HUES6 (cell line): Measurements from ENCODE around the gene CCDC30.
"Not testable (repeated sequence)": the region's sequence is repeated elsewhere in the genome, so short reads cannot be mapped to it uniquely, and the experiment has no call there.

Experiments
- H3K27ac ChIP-seq: 2 replicates; pipeline ENCODE4 v1.7.0; 2013; ENCODE audit warnings: low read depth, mild to moderate bottlenecking, low read length, inconsistent platforms
- H3K27me3 ChIP-seq: 2 replicates; pipeline ENCODE4 v1.6.1; 2013; ENCODE audit warnings: low read length; ENCODE audit not compliant: control insufficient read depth, insufficient read depth
- H3K36me3 ChIP-seq: 2 replicates; pipeline ENCODE4 v1.6.1; 2013; ENCODE audit warnings: low read length; ENCODE audit not compliant: control insufficient read depth, insufficient read depth
- H3K4me1 ChIP-seq: 2 replicates; pipeline ENCODE4 v1.6.1; 2013; ENCODE audit warnings: low read length; ENCODE audit not compliant: control insufficient read depth, insufficient read depth
- H3K4me3 ChIP-seq: 2 replicates; pipeline ENCODE4 v1.5.1; 2013; ENCODE audit warnings: low read depth, low read length
- H3K9ac ChIP-seq: one replicate; pipeline ENCODE4 v1.6.1; 2013; ENCODE audit warnings: mild to moderate bottlenecking, low read length
- H3K9me3 ChIP-seq: 2 replicates; pipeline ENCODE4 v1.6.1; 2013; ENCODE audit warnings: low read depth, low read length; ENCODE audit not compliant: control insufficient read depth, insufficient read depth

The CCDC30 gene

GRCh38 chr1:42586016-42586415 lies 122.9 kb downstream of the CCDC30 start:
- Histone ChIP-seq H3K4me3 (no peak overlapping the region), H3K9me3 (peaks cover 26% of the 10 kb centered on the region), H3K9ac (no peak overlapping the region), H3K27ac (no peak overlapping the region), H3K4me1 (no peaks in the 10 kb centered on the region), H3K27me3 (no peaks in the 10 kb centered on the region), H3K36me3 (no peaks in the 10 kb centered on the region)

GRCh38 chr1:42587753-42588152 lies 124.7 kb downstream of the CCDC30 start:
- Histone ChIP-seq H3K27ac (no peak overlapping the region), H3K36me3 (no peaks in the 10 kb centered on the region), H3K9ac (no peak overlapping the region), H3K4me3 (no peak overlapping the region), H3K4me1 (no peaks in the 10 kb centered on the region), H3K9me3 (peaks cover 26% of the 10 kb centered on the region), H3K27me3 (no peaks in the 10 kb centered on the region)

GRCh38 chr1:42592811-42593210 lies 129.7 kb downstream of the CCDC30 start:
- Histone ChIP-seq H3K9ac (no peak overlapping the region), H3K27me3 (no peaks in the 10 kb centered on the region; the same call in 1 of the 2 replicates), H3K36me3 (no peaks in the 10 kb centered on the region), H3K4me3 (no peak overlapping the region), H3K4me1 (no peaks in the 10 kb centered on the region), H3K27ac (no peak overlapping the region), H3K9me3 (peaks cover 14% of the 10 kb centered on the region)

- Histone ChIP-seq H3K4me1 (no peaks in the 10 kb centered on the region), H3K36me3 (no peaks in the 10 kb centered on the region), H3K9me3 (0 out of 2 replicates have a peak, but pooled peaks cover 7% of the 10 kb centered on the region), H3K9ac (no peak overlapping the region), H3K27me3 (no peaks in the 10 kb centered on the region; the same call in 1 of the 2 replicates), H3K4me3 (no peak overlapping the region), H3K27ac (no peak overlapping the region)
Observed at GRCh38 chr1:42593486-42594100, 130.5 kb downstream of the CCDC30 start.

GRCh38 chr1:42601472-42601871 lies 138.4 kb downstream of the CCDC30 start:
- Histone ChIP-seq H3K9ac (no peak overlapping the region), H3K27ac (no peak overlapping the region), H3K9me3 (peaks cover 12% of the 10 kb centered on the region), H3K4me1 (peaks cover 7% of the 10 kb centered on the region; the same call in 1 of the 2 replicates), H3K27me3 (no peaks in the 10 kb centered on the region), H3K36me3 (no peaks in the 10 kb centered on the region), H3K4me3 (no peak overlapping the region)

GRCh38 chr1:42613803-42614131 lies 150.7 kb downstream of the CCDC30 start:
- H3K27me3 ChIP-seq, result no peaks in the 10 kb centered on the region
- H3K4me3 ChIP-seq, result no peak overlapping the region
- H3K36me3 ChIP-seq, result no peaks in the 10 kb centered on the region
- no peaks in the 10 kb centered on the region for H3K9me3 ChIP-seq
- no peak overlapping the region for H3K27ac ChIP-seq
- no peak overlapping the region for H3K9ac ChIP-seq
- H3K4me1 ChIP-seq, result no peaks in the 10 kb centered on the region

- no peaks in the 10 kb centered on the region for H3K27me3 ChIP-seq
- H3K4me1 ChIP-seq, result no peaks in the 10 kb centered on the region
- no peak overlapping the region for H3K4me3 ChIP-seq
- H3K27ac ChIP-seq, result no peak overlapping the region
- no peaks in the 10 kb centered on the region for H3K36me3 ChIP-seq
- no peak overlapping the region for H3K9ac ChIP-seq
- H3K9me3 ChIP-seq, result no peaks in the 10 kb centered on the region
Observed at GRCh38 chr1:42618866-42619265, 155.8 kb downstream of the CCDC30 start.

- H3K27me3 ChIP-seq, result no peaks in the 10 kb centered on the region
- H3K4me3 ChIP-seq, result no peak overlapping the region
- no peak overlapping the region for H3K27ac ChIP-seq
- H3K9ac ChIP-seq, result no peak overlapping the region
- no peaks in the 10 kb centered on the region for H3K4me1 ChIP-seq
- no peaks in the 10 kb centered on the region for H3K9me3 ChIP-seq
- H3K36me3 ChIP-seq, result no peaks in the 10 kb centered on the region
Observed at GRCh38 chr1:42620307-42620706, 157.2 kb downstream of the CCDC30 start.

GRCh38 chr1:42621180-42621579 lies 158.1 kb downstream of the CCDC30 start:
- H3K36me3 ChIP-seq, H3K27me3 ChIP-seq, H3K27ac ChIP-seq, H3K4me1 ChIP-seq, H3K4me3 ChIP-seq, H3K9me3 ChIP-seq, H3K9ac ChIP-seq: not testable (repeated sequence)

- not testable (repeated sequence) for H3K9me3 ChIP-seq, H3K27ac ChIP-seq, H3K4me1 ChIP-seq, H3K4me3 ChIP-seq, H3K36me3 ChIP-seq, H3K9ac ChIP-seq, H3K27me3 ChIP-seq
Observed at GRCh38 chr1:42627205-42627604, 164.1 kb downstream of the CCDC30 start.

- no peak overlapping the region for H3K27ac ChIP-seq
- no peak overlapping the region for H3K9ac ChIP-seq
- no peaks in the 10 kb centered on the region for H3K9me3 ChIP-seq
- H3K4me1 ChIP-seq, result no peaks in the 10 kb centered on the region
- H3K27me3 ChIP-seq, result no peaks in the 10 kb centered on the region
- no peaks in the 10 kb centered on the region for H3K36me3 ChIP-seq
- H3K4me3 ChIP-seq, result no peak overlapping the region
Observed at GRCh38 chr1:42639116-42639515, 176.0 kb downstream of the CCDC30 start.

GRCh38 chr1:42646056-42646455 lies 183.0 kb downstream of the CCDC30 start:
- no peaks in the 10 kb centered on the region for H3K36me3 ChIP-seq
- no peak overlapping the region for H3K27ac ChIP-seq
- H3K9ac ChIP-seq, result no peak overlapping the region
- no peaks in the 10 kb centered on the region for H3K4me1 ChIP-seq
- H3K4me3 ChIP-seq, result no peak overlapping the region
- H3K9me3 ChIP-seq, result no peaks in the 10 kb centered on the region
- no peaks in the 10 kb centered on the region; the same call in 1 of the 2 replicates for H3K27me3 ChIP-seq
